Endothelial cell of umbilical vein (primary cell): ENCODE data around the gene LMCD1. TPM values are rescaled to one million over a fixed set of nuclear protein-coding genes. Genes with fewer than 3 reads are reported as not detected.

Experiments
- BruUV-seq: library from RNA; stranded (reverse); fragments of 400-500 nt; replicated peaks from 2 replicates; lab custom pipeline; 2021; lab: Mats Ljungman, UMichigan
- CTCF ChIA-PET: fragments of 300-600, 350-600 bp; sonication (Branson Sonifier 250); formaldehyde crosslinking; loops from one replicate; lab custom pipeline; 2021; ENCODE audit warnings: antibody characterized with exemption, inconsistent platforms; lab: Charles Lee
- POLR2A ChIA-PET: fragments of 300-600, 350-600 bp; sonication (Branson Sonifier 250); formaldehyde crosslinking; loops from one replicate; lab custom pipeline; 2021; ENCODE audit warnings: antibody characterized with exemption, inconsistent platforms; lab: Charles Lee
- DNase-seq: peaks from one replicate; pipeline ENCODE4 v3.0.0-alpha.2; 2011; ENCODE audit warnings: low read depth, low spot score
- FAIRE-seq: peaks from 2 replicates; lab custom pipeline; 2011; peaks lifted over from hg19 to GRCh38; lab: Jason Lieb, UNC
- H2AFZ ChIP-seq: 2 replicates; pipeline ENCODE4 v1.6.0; 2012; ENCODE audit warnings: low read depth, low read length, control low read depth, inconsistent platforms
- H3K27ac ChIP-seq: 2 replicates; pipeline ENCODE4 v1.5.1; 2011; ENCODE audit warnings: low read depth, mild to moderate bottlenecking, control low read depth, low read length, moderate library complexity; ENCODE audit not compliant: insufficient read depth
- H3K27me3 ChIP-seq, 2 experiments: 2 replicates each; pipeline versions ENCODE4 v1.6.0 to v1.6.1; 2011; ENCODE audit warnings: low read length in 2 of 2, mixed read lengths in 1 of 2; ENCODE audit not compliant: control insufficient read depth in 2 of 2, insufficient read depth in 2 of 2
- H3K36me3 ChIP-seq, 2 experiments: 2 replicates in 1 of 2; 3 replicates in 1 of 2; pipeline ENCODE4 v1.5.1; 2011; ENCODE audit warnings: low read length in 2 of 2, mild to moderate bottlenecking in 1 of 2, moderate library complexity in 1 of 2; ENCODE audit not compliant: control insufficient read depth in 2 of 2, insufficient read depth in 2 of 2; ENCODE audit errors: extremely low read depth in 1 of 2
- H3K4me1 ChIP-seq: 3 replicates; pipeline ENCODE4 v1.5.1; 2011; ENCODE audit warnings: mild to moderate bottlenecking, low read length; ENCODE audit not compliant: control insufficient read depth, insufficient read depth; ENCODE audit errors: extremely low read depth
- H3K4me2 ChIP-seq: 2 replicates; pipeline ENCODE4 v1.6.1; 2011; ENCODE audit warnings: low read length, control low read depth, mixed read lengths; ENCODE audit not compliant: insufficient read depth
- H3K4me3 ChIP-seq, 3 experiments: fragments of 200-600 bp in 1 of 3; sonication (generic), shearing (Covaris generic) in 1 of 3; replicated peaks in 1 of 3; 2 replicates each; pipeline ENCODE4 v1.5.1; 2011 to 2016; ENCODE audit warnings: control low read depth in 3 of 3, low read length in 3 of 3, mild to moderate bottlenecking in 2 of 3, inconsistent platforms in 1 of 3, low read depth in 1 of 3, moderate library complexity in 1 of 3; ENCODE audit not compliant: insufficient read depth in 1 of 3
- H3K79me2 ChIP-seq: 2 replicates; pipeline ENCODE4 v1.6.0; 2012; ENCODE audit warnings: low read length, inconsistent platforms; ENCODE audit not compliant: control insufficient read depth, insufficient read depth
- H3K9ac ChIP-seq: replicated peaks from 2 replicates; pipeline ENCODE3; 2011; ENCODE audit warnings: low read length, control low read depth; ENCODE audit not compliant: insufficient read depth; ENCODE audit errors: extremely low read depth
- H3K9me1 ChIP-seq: replicated peaks from 3 replicates; pipeline ENCODE4 v1.6.0; 2011; ENCODE audit warnings: mild to moderate bottlenecking, low read length; ENCODE audit not compliant: control insufficient read depth, insufficient read depth; ENCODE audit errors: extremely low read depth
- H3K9me3 ChIP-seq: replicated peaks from 2 replicates; pipeline ENCODE4 v1.5.1; 2012; ENCODE audit warnings: low read length, inconsistent platforms; ENCODE audit not compliant: control insufficient read depth, insufficient read depth
- H4K20me1 ChIP-seq: replicated peaks from 2 replicates; pipeline ENCODE3; 2011; ENCODE audit warnings: mild to moderate bottlenecking, low read length; ENCODE audit not compliant: control insufficient read depth, insufficient read depth; ENCODE audit errors: extremely low read depth
- FOS ChIP-seq: IDR thresholded peaks from 2 replicates; pipeline ENCODE4 v1.6.1; 2011; ENCODE audit warnings: mild to moderate bottlenecking, low read length, moderate library complexity, borderline replicate concordance; ENCODE audit not compliant: insufficient read depth
- GATA2 ChIP-seq: IDR thresholded peaks from 2 replicates; pipeline ENCODE4 v1.7.0; 2011; ENCODE audit warnings: low read depth, mild to moderate bottlenecking, moderate library complexity, mixed read lengths, low read length; ENCODE audit not compliant: insufficient read length, insufficient read depth
- JUN ChIP-seq: IDR thresholded peaks from 2 replicates; pipeline ENCODE4 v1.6.1; 2011; ENCODE audit warnings: borderline replicate concordance, low read depth; ENCODE audit not compliant: insufficient read length, insufficient read depth
- MYC ChIP-seq: IDR thresholded peaks from one replicate; pipeline ENCODE4 v1.6.1; 2011; ENCODE audit warnings: mild to moderate bottlenecking, low read depth, low read length
- POLR2AphosphoS5 ChIP-seq: IDR thresholded peaks from 2 replicates; pipeline ENCODE4 v1.6.1; 2012; ENCODE audit warnings: low read depth, mild to moderate bottlenecking, control low read depth, low read length, moderate library complexity; ENCODE audit not compliant: insufficient read depth
- dilution Hi-C: fragments of 300-500 bp; cut with MboI; formaldehyde crosslinking; loops from one replicate; pipeline ENCODE4 v1.15.0; 2019; ENCODE audit warnings: low sequenced_read_pairs; ENCODE audit not compliant: extremely low pct_ligation_motif_present
- intact Hi-C: fragments of 100-400 bp; cut with micrococcal nuclease; formaldehyde crosslinking; loops from one replicate; pipeline ENCODE4 v1.10.0; 2022
- polyA plus RNA-seq, 4 experiments: library from polyadenylated mRNA; depleted of rRNA in 3 of 4; stranded (reverse) in 3 of 4; unstranded in 1 of 4; fragments of >200 nt; gene quantifications; 2 replicates each; pipeline versions ENCODE4 v1.2.1 to v1.2.3, GENCODE V29; 2011 to 2012; ENCODE audit warnings: missing spikeins in 1 of 4
- total RNA-seq: library from RNA; stranded (reverse); gene quantifications from 2 replicates; pipeline ENCODE4 v1.2.3, GENCODE V29; 2021
- TF ChIP-seq, protein P1 (sequence below): IDR thresholded peaks from 2 replicates; pipeline ENCODE4 v1.6.1; 2011; ENCODE audit not compliant: insufficient read depth, insufficient read length

Gene LMCD1
- total and polyA plus RNA-seq, 2 donors (not counting 3 experiments of a cell fraction or from before 2014, with no cell fraction given): 7.6 to 14.5 TPM

GRCh38 chr3:8518138-8518537, 16.5 kb downstream of the LMCD1 start:
- no peak for DNase-seq
- H3K27ac ChIP-seq: no peak overlapping the region

GRCh38 chr3:8519156-8519555, 17.5 kb downstream of the LMCD1 start:
- Histone ChIP-seq H3K9me1 (no peaks in the 10 kb centered on the region), H3K4me1 (peaks cover 3% of the 10 kb centered on the region), H4K20me1 (no peaks in the 10 kb centered on the region), H3K36me3 (no peaks in the 10 kb centered on the region), H3K79me2 (no peaks in the 10 kb centered on the region), H3K4me3 (no peak overlapping the region), H3K4me2 (no peak overlapping the region), H3K27me3 (no peaks in the 10 kb centered on the region), H2AFZ (no peak overlapping the region), H3K27ac (no peak overlapping the region), H3K9me3 (no peaks in the 10 kb centered on the region), H3K9ac (no peak overlapping the region)
- no peak for DNase-seq
- dilution Hi-C loops: no loop called here
- no peak for FAIRE-seq
- ChIA-PET POLR2A (no interaction called here), CTCF (interaction anchor here (1.7 kb wide), 1 partner anchor 103 kb away, joined by 5 read pairs; no protein-coding TSS in a partner anchor)
- BruUV-seq: no TSS peak
- intact Hi-C loops: no loop called here
- TF ChIP-seq POLR2AphosphoS5: no peak
- TF ChIP-seq JUN: no peak
- TF ChIP-seq MYC: no peak

More at GRCh38 chr3:8518138-8518537, 16.5 kb downstream of the LMCD1 start:
- TF ChIP-seq, protein P1, sequence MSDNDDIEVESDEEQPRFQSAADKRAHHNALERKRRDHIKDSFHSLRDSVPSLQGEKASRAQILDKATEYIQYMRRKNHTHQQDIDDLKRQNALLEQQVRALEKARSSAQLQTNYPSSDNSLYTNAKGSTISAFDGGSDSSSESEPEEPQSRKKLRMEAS: no peak
- no peak for TF ChIP-seq GATA2
- no peak for TF ChIP-seq FOS
- no peak for TF ChIP-seq MYC
- ChIA-PET POLR2A (no interaction called here), CTCF (interaction anchor here (1.1 to 1.7 kb wide), 2 partner anchors 23 to 104 kb away, joined by 3 to 5 read pairs; no protein-coding TSS in a partner anchor)
- Histone ChIP-seq H3K4me2 (no peak overlapping the region), H3K9ac (no peak overlapping the region), H3K27me3 (no peaks in the 10 kb centered on the region), H4K20me1 (no peaks in the 10 kb centered on the region), H3K9me1 (no peaks in the 10 kb centered on the region), H3K4me1 (no peaks in the 10 kb centered on the region), H3K79me2 (no peaks in the 10 kb centered on the region), H2AFZ (no peak overlapping the region), H3K9me3 (no peaks in the 10 kb centered on the region), H3K36me3 (no peaks in the 10 kb centered on the region), H3K4me3 (no peak overlapping the region)
- no TSS peak for BruUV-seq
- dilution Hi-C loops (no loop called here), intact Hi-C loops (no loop called here)
- FAIRE-seq: no peak
